T-helper 1 cell treated with Interleukin-12 subunit alpha and Interleukin-12 subunit beta and Interleukin-4 antibody, amounts not matched to agents 30 ng/mL and 1 ng/mL, for 36 hours (primary cell): ENCODE measurements around the gene CFAP54. TPM values are rescaled to one million over a fixed set of nuclear protein-coding genes. Genes with fewer than 3 reads are reported as not detected.

Experiments
- intact Hi-C: fragments of 100-400 bp; cut with micrococcal nuclease; formaldehyde crosslinking; loops from one replicate; pipeline ENCODE4 v1.15.1; 2024
- total RNA-seq: library from RNA; stranded (reverse); gene quantifications from 2 replicates; pipeline ENCODE4 v1.2.3, GENCODE V29; 2022

CFAP54 gene
- total RNA-seq, 1 donor from 2014 or later = 0.25 TPM

- intact Hi-C loops = loop anchor here (5.0 kb wide), 2 partner anchors 102 to 307 kb away; partner anchors contain the start of gene CDK17
These were observed 14.6 kb downstream of the CFAP54 start for GRCh38 chr12:96503976-96504375.

- intact Hi-C loops = no loop called here
These were observed 17.4 kb downstream of the CFAP54 start for GRCh38 chr12:96506776-96507175.

- intact Hi-C loops = no loop called here
These were observed 21.0 kb downstream of the CFAP54 start for GRCh38 chr12:96510306-96510764.

GRCh38 chr12:96513166-96513565 is 23.8 kb downstream of the CFAP54 start:
- intact Hi-C loops = no loop called here

DNA sequence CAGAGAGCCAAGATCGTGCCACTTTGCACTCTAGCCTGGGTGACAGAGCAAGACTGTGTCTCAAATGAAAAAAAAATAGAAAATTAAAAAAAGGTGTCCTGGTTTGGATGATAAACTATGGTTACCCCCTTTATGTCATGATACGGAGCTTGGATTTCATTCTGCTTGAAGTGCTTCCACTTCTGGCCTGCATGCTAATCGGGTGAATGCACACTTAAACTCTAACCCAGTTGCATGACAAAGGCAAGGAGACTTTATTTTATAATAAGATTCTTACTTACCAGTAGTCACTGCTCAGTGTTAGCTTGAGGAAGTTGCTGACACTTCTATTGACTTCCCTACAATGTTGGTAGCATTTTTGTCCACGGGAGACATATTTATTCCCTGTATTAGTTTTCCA is 24.3 kb downstream of the CFAP54 start:
- intact Hi-C loops = no loop called here

GRCh38 chr12:96514328-96514727 is 25.0 kb downstream of the CFAP54 start:
- intact Hi-C loops = no loop called here

GRCh38 chr12:96516472-96517430 is 27.4 kb downstream of the CFAP54 start:
- intact Hi-C loops = loop anchor here (1.0 to 5.0 kb wide), 20 partner anchors 27 to 1881 kb away; partner anchors contain the start of genes CFAP54, LTA4H, NEDD1 and SNRPF

GRCh38 chr12:96520767-96521166 is 31.4 kb downstream of the CFAP54 start:
- intact Hi-C loops = no loop called here

DNA sequence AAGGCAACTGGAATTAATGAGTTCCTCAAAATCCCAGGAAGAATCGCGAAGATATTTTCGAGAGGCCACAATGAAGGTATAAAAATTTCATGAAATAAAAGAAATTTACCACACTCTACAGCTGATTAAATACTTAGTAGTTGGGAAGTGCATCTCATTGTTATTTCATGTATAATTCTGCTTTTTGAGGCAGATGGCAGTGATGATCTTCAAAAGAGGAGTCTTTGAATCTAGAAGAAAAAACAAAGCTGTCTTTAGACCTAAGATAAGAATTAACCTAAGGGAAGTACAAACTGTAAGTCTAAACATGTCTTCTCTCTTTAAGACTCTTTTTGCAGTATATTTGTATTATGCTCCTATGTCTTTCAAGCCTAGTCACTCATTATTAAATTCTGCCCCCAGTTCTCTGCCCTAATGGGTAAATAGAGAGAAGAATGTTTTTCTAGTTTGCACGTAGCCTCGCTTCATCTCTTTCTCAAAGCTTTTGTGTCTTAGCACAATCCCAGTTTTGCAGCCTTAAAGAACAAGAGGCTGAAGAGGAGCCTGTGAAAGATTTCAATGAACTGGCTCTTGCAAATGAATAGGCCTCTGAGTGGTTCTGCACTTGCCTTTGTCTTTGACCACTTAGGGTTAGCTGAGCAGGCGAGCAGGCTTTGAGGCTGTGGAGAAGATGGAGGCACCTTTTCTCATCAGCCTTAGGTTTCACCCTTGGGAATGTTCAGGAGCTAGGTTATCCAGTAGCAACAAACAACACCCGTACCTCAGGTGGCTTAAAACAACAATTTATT is 32.7 kb downstream of the CFAP54 start:
- intact Hi-C loops = no loop called here

DNA sequence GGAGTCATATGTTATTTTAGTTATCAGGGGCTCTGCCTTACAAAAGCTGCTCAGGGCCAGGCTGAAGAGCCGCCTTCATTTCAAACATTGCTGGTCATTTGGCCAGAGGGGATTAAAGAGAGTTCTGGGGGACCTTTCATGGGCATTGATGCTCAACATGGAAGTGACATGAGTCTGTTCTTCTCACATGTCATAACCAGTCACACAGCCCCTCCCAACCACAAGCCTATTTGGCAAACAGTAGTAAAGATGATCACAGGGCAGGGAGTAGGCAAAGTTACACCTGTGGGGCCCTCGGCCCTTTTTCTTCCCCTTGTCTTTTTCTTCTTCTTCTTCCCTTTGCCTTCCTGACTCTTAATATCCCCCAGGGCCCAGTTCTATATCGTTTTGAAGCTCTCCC is 33.3 kb downstream of the CFAP54 start:
- intact Hi-C loops = no loop called here

GRCh38 chr12:96526110-96526509 is 36.7 kb downstream of the CFAP54 start:
- intact Hi-C loops = no loop called here

GRCh38 chr12:96529912-96530311 is 40.5 kb downstream of the CFAP54 start:
- intact Hi-C loops = no loop called here

GRCh38 chr12:96534339-96534738 is 45.0 kb downstream of the CFAP54 start:
- intact Hi-C loops = no loop called here

DNA sequence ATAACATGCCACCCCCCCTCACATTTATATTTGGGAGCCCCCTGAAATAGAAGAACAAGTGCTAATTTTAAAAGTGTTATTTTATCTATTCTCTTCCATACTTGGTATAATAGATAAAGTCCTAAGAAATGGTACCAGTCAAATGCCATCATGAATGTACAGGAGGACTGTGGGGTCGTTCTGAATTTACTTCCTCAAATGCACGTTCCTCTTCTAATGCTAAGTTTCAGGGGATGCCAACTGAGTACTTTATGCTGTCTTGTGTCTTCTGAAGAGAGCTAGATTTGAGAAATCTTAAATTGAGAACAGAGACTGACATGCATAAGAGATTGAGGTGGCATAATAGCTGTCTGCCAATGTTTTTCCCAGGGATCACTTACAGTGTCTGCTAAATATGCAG is 59.0 kb downstream of the CFAP54 start:
- intact Hi-C loops = no loop called here

- intact Hi-C loops = no loop called here
These were observed 60.0 kb downstream of the CFAP54 start for GRCh38 chr12:96549341-96549740.

DNA sequence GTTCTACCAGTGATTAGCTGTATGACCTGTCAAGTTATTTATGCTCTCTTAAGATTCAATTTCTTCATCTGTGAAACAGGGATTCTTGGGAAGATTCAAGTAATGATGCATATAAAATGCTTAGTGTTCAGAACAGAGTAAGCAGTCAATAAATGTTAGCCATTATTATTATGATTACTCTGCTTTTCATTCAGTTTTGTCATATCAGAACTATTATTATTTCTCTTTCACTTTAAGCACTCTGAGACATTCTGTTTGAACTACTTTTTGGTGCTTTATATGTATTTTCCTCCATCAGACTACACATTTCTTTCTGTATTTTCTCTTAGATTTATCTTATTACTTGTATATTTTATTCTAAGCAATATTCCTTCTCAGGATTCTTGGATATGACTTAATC is 81.2 kb downstream of the CFAP54 start:
- intact Hi-C loops = loop anchor here (2.0 to 10.0 kb wide), 2 partner anchors 54 to 1964 kb away; no protein-coding TSS in a partner anchor

- intact Hi-C loops = loop anchor here (2.0 to 10.0 kb wide), 2 partner anchors 54 to 1964 kb away; no protein-coding TSS in a partner anchor
These were observed 81.9 kb downstream of the CFAP54 start for GRCh38 chr12:96571101-96571862.

- intact Hi-C loops = loop anchor here (1.0 to 10.0 kb wide), 12 partner anchors 91 to 1956 kb away; partner anchors contain the start of genes CFAP54 and NEDD1
These were observed 89.2 kb downstream of the CFAP54 start for GRCh38 chr12:96578526-96579125.

- intact Hi-C loops = no loop called here
These were observed 96.6 kb downstream of the CFAP54 start for GRCh38 chr12:96585977-96586376.

DNA sequence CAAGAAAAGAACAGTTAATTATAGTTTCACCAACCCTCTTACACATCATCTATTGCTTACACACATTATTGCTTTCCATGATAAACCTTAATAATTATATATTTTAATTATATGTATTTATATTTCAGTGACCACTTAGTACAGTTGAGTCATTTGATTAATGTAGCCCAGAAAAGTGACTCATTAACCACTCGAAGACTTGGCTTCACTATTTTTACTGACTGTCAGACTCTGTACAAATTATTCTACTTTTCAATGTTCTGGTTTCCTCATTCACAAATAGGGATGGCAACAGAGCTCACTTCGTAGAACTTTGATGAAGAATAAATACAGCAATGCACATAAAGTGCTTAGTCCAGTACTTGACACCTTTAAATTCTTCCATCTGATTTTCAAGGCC is 98.3 kb downstream of the CFAP54 start:
- intact Hi-C loops = no loop called here
